Thyroid gland (tissue), 4 donors: ENCODE results near the gene NMNAT2. TPM values are rescaled to one million over a fixed set of nuclear protein-coding genes. Genes with fewer than 3 reads are reported as not detected.

Source experiments
- DNase-seq, 2 donors: peaks; one replicate each; pipeline ENCODE4 v3.0.0-alpha.2; 2019
- H3K27ac ChIP-seq, 3 donors: fragments of 200-600 bp; sonication (generic); 1 replicate in 2 of 3; 2 replicates in 1 of 3; pipeline ENCODE4 v1.5.1; 2016 to 2019; ENCODE audit warnings: mild to moderate bottlenecking in 1 of 3, moderate library complexity in 1 of 3
- H3K27me3 ChIP-seq: fragments of 200-600 bp; sonication (generic); one replicate; pipeline ENCODE4 v1.5.1; 2019
- H3K36me3 ChIP-seq, 2 donors: fragments of 200-600 bp; sonication (generic); one replicate each; pipeline ENCODE4 v1.5.1; 2016 to 2019
- H3K4me1 ChIP-seq, 2 donors: fragments of 200-600 bp; sonication (generic); one replicate each; pipeline ENCODE4 v1.5.1; 2017 to 2019
- H3K4me3 ChIP-seq, 3 donors: fragments of 200-600 bp; sonication (generic); replicated peaks in 1 of 3; 1 replicate in 2 of 3; 2 replicates in 1 of 3; pipeline ENCODE4 v1.5.1; 2016; ENCODE audit warnings: mild to moderate bottlenecking in 1 of 3
- H3K9me3 ChIP-seq: fragments of 200-600 bp; sonication (generic); one replicate; pipeline ENCODE4 v1.5.1; 2017
- POLR2A ChIP-seq, 2 donors: fragments of 450-650 bp; IDR thresholded peaks; one replicate each; pipeline ENCODE4 v1.6.1; 2017; ENCODE audit warnings: antibody characterized with exemption in 2 of 2, mild to moderate bottlenecking in 2 of 2, moderate library complexity in 1 of 2
- WGBS, 2 donors: methylation state at CpG; one replicate each; pipeline ENCODE4 v1.1.5; 2017; 5-methylcytosine and 5-hydroxymethylcytosine counted together
- intact Hi-C: fragments of 100-400 bp; cut with DNase I; formaldehyde crosslinking; loops from one replicate; pipeline ENCODE4 v1.15.1; 2023
- total RNA-seq, 4 donors: library from RNA; depleted of rRNA; stranded (reverse); fragments of >200 nt; gene quantifications; one replicate each; pipeline ENCODE4 v1.2.3, GENCODE V29; 2016
- TF ChIP-seq, protein P1 (sequence below), 6 experiments: fragments of 200-600 bp in 3 of 6; fragments of 450-650 bp in 3 of 6; sonication (generic) in 3 of 6; IDR thresholded peaks; one replicate each; pipeline ENCODE4 v1.5.1; 2016 to 2019; ENCODE audit warnings: antibody characterized with exemption in 6 of 6, mild to moderate bottlenecking in 2 of 6, inconsistent platforms in 1 of 6, moderate library complexity in 1 of 6

NMNAT2 gene
- total RNA-seq, 4 donors from 2014 or later = 7.6 to 39.5 (median 17.3) TPM

DNA sequence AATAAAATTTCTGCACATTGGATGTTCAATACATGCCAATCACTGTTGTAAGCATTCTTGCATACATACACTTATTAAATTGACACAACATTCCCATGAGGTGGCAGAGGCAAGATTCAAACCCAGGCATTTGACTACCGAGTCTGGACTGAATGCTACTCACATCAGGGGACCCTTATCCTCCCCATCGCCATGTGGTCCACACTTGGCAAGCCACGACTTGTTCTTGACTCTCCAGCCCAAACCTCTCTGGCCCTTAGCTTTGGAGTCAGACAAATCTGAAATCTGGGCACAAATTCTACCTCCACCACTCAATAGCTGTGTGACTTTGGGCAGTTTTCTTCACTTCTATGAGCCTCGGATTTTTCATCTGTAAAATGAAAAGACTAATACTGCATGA is 57.1 kb downstream of the NMNAT2 start:
- no peak overlapping the region for H3K4me3 ChIP-seq
- H3K27ac ChIP-seq = no peak overlapping the region
- no peak for DNase-seq
- no peaks in the 10 kb centered on the region for H3K9me3 ChIP-seq
- no peaks in the 10 kb centered on the region for H3K36me3 ChIP-seq
- intact Hi-C loops = no loop called here
- no peaks in the 10 kb centered on the region for H3K4me1 ChIP-seq
- 74 to 78% methylated on average over 4 of the region's 4 CpGs for WGBS, 2 donors
- no peaks in the 10 kb centered on the region for H3K27me3 ChIP-seq
- no peak for TF ChIP-seq POLR2A (IDR thresholded peaks at IDR 0.05)
- TF ChIP-seq, protein P1, sequence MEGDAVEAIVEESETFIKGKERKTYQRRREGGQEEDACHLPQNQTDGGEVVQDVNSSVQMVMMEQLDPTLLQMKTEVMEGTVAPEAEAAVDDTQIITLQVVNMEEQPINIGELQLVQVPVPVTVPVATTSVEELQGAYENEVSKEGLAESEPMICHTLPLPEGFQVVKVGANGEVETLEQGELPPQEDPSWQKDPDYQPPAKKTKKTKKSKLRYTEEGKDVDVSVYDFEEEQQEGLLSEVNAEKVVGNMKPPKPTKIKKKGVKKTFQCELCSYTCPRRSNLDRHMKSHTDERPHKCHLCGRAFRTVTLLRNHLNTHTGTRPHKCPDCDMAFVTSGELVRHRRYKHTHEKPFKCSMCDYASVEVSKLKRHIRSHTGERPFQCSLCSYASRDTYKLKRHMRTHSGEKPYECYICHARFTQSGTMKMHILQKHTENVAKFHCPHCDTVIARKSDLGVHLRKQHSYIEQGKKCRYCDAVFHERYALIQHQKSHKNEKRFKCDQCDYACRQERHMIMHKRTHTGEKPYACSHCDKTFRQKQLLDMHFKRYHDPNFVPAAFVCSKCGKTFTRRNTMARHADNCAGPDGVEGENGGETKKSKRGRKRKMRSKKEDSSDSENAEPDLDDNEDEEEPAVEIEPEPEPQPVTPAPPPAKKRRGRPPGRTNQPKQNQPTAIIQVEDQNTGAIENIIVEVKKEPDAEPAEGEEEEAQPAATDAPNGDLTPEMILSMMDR (IDR thresholded peaks at IDR 0.05) = no peak

DNA sequence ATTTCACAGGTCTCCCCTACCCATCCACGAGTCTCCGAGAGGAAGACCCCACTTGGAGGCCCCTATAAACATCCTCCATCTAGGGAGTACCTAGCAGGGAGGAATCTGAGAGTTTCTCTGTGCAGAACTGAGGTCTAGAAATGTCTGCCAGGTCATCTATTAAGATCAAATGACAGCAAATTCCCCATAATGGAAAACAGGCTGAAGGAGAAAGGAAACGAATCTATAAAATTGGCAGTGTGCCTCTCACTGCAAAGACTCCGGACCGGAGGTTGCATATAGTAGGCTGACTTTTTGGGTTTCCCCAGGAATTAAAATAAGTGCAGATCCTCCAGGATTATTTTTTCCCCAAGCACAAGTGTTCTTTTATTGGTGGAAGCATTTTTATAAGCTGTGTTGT is 57.7 kb downstream of the NMNAT2 start:
- peaks cover 2 to 4% of the 10 kb centered on the region in 2 donors for H3K4me1 ChIP-seq
- H3K27me3 ChIP-seq = no peaks in the 10 kb centered on the region
- TF ChIP-seq, protein P1 (IDR thresholded peaks at IDR 0.05) = no peak
- TF ChIP-seq POLR2A (IDR thresholded peaks at IDR 0.05) = no peak
- intact Hi-C loops = no loop called here
- 65 to 77% methylated on average over 5 of the region's 5 CpGs for WGBS, 2 donors
- no peak overlapping the region for H3K4me3 ChIP-seq
- no peak for DNase-seq
- no peaks in the 10 kb centered on the region for H3K36me3 ChIP-seq
- H3K9me3 ChIP-seq = no peaks in the 10 kb centered on the region
- H3K27ac ChIP-seq = no peak overlapping the region

DNA sequence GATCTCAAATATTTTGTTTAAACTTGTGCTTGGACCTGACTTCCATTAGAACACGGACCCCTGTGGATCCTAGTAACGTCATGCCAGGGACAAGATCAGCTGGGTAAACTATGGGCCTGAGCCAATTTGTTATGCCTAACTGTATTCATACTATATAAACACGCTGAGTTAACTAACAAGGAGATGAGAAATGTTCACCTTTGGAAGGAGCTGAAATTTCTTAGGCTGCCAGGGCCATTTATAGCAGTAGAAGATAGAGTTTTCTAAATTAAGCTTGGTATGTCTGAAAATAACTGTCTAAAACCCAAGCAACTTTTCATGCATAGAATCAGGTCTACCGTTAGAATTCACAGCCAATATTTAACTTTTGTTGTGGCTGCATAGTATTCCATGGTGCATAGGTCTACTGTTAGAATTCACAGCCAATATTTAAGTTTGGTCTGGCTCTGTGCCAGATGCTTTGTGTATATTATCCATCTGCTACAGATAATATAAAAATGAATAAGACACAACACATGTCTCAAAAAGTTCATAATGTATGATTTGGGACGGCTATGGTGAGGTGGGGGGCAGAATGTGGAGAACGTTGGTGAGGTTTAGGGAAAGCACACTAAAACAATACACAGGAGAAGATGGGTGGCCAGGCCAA is 61.5 kb downstream of the NMNAT2 start:
- DNase-seq = no peak
- no peaks in the 10 kb centered on the region for H3K9me3 ChIP-seq
- H3K36me3 ChIP-seq = no peaks in the 10 kb centered on the region
- no peaks in the 10 kb centered on the region for H3K27me3 ChIP-seq
- TF ChIP-seq, protein P1 (IDR thresholded peaks at IDR 0.05) = no peak
- no peak for TF ChIP-seq POLR2A (IDR thresholded peaks at IDR 0.05)
- 80 to 87% methylated on average over 6 of the region's 6 CpGs for WGBS, 2 donors
- intact Hi-C loops = no loop called here
- no peak overlapping the region for H3K27ac ChIP-seq
- H3K4me1 ChIP-seq = peaks cover 15 to 30% of the 10 kb centered on the region in 2 donors
- no peak overlapping the region for H3K4me3 ChIP-seq

DNA sequence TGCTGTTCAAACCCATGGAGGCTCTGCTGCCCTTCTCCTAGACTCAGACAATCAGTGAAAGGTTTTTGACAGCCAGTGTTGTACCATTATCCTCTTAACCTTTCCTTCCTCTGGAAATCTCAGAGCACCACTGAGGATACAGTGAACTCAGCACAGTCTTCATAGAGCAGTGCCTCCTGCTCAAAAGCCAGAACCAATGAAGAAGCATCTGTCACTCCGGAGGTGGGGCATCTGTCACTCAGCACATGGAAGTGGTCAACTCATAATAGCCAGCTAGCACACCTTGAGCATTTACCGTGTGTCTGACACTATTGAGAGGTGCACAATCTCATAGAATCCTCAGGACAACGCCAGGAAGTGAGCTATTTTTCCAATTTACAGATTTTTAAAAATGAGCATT is 62.4 kb downstream of the NMNAT2 start:
- peaks cover 15 to 30% of the 10 kb centered on the region in 2 donors for H3K4me1 ChIP-seq
- H3K36me3 ChIP-seq = no peaks in the 10 kb centered on the region
- WGBS, 2 donors = 84 to 95% methylated on average over 3 of the region's 3 CpGs
- no peak for TF ChIP-seq POLR2A (IDR thresholded peaks at IDR 0.05)
- TF ChIP-seq, protein P1 (IDR thresholded peaks at IDR 0.05) = no peak
- no peaks in the 10 kb centered on the region for H3K27me3 ChIP-seq
- no peaks in the 10 kb centered on the region for H3K9me3 ChIP-seq
- H3K4me3 ChIP-seq = no peak overlapping the region
- peak overlapping the region; percentile 21 to 79 (median 47) for H3K27ac ChIP-seq
- DNase-seq = no peak
- intact Hi-C loops = no loop called here

DNA sequence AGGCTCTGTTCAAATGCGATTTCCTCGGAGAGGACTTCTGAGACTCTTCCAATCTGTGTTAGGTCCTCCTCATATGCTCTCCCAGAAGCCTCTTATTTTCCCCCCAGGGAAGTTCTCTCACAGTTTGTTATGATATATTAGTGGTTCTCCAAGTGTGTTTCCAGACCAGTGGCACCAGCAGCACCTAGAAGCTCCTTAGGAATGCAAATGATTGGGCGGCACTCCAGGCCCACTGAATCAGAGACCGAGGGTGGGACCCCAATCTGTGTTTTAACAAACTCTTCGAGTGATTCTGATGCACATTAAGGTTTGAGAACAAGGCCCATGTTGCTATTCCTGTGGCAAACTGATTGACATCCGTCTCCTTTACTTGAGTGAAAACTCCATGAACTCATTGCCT is 63.0 kb downstream of the NMNAT2 start:
- TF ChIP-seq POLR2A (IDR thresholded peaks at IDR 0.05) = no peak
- TF ChIP-seq, protein P1 (IDR thresholded peaks at IDR 0.05) = no peak
- WGBS, 2 donors = 44 to 55% methylated on average over 6 of the region's 6 CpGs
- peaks cover 15 to 30% of the 10 kb centered on the region in 2 donors for H3K4me1 ChIP-seq
- peak; percentile 73 to 85 for DNase-seq
- H3K27ac ChIP-seq = peak overlapping the region; percentile 21 to 79 (median 47)
- intact Hi-C loops = no loop called here
- H3K4me3 ChIP-seq = no peak overlapping the region
- H3K9me3 ChIP-seq = no peaks in the 10 kb centered on the region
- H3K36me3 ChIP-seq = no peaks in the 10 kb centered on the region
- no peaks in the 10 kb centered on the region for H3K27me3 ChIP-seq
